ENCODE results near the gene GRB2.

DNA sequence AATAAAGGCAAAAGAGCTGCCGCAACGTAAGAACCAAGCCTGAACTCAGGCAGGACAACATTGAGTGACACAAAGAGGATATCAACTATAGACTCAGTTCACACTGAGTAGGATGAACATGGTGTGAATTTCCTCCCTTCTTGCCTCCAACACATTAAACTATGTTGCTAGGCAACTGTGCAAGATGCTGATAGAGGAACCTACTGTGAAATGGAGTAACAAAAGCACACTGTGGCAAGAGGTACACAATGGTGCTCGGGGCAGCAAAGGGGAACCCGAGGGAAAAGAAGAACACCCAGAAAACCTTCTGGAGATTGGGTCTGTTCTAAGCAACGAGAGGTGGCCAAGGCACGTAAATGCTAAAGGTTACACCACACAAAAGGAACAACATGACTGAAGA lies 34.1 kb downstream of the GRB2 start:
- no peak for TF ChIP-seq FOSL2 (IDR thresholded peaks at IDR 0.05)
- TF ChIP-seq FOSL2 (CRISPR knock-in tag; IDR thresholded peaks at IDR 0.05): no peak
- TF ChIP-seq SMC3 (IDR thresholded peaks at IDR 0.05): no peak
- no peak for TF ChIP-seq ESRRA (IDR thresholded peaks at IDR 0.05; ENCODE audit: borderline replicate concordance, low read length)
- TF ChIP-seq, protein P1, sequence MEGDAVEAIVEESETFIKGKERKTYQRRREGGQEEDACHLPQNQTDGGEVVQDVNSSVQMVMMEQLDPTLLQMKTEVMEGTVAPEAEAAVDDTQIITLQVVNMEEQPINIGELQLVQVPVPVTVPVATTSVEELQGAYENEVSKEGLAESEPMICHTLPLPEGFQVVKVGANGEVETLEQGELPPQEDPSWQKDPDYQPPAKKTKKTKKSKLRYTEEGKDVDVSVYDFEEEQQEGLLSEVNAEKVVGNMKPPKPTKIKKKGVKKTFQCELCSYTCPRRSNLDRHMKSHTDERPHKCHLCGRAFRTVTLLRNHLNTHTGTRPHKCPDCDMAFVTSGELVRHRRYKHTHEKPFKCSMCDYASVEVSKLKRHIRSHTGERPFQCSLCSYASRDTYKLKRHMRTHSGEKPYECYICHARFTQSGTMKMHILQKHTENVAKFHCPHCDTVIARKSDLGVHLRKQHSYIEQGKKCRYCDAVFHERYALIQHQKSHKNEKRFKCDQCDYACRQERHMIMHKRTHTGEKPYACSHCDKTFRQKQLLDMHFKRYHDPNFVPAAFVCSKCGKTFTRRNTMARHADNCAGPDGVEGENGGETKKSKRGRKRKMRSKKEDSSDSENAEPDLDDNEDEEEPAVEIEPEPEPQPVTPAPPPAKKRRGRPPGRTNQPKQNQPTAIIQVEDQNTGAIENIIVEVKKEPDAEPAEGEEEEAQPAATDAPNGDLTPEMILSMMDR (IDR thresholded peaks at IDR 0.05): no peak
- no peak for TF ChIP-seq CHD2 (IDR thresholded peaks at IDR 0.05; ENCODE audit: low read length, partially characterized antibody)
- no peak for TF ChIP-seq MAX (IDR thresholded peaks at IDR 0.05)
